Stomach (tissue), 4 donors: Measurements from ENCODE around the gene EIF2S2.

Experiments
- CTCF ChIP-seq, 7 experiments: fragments of 450-650 bp in 4 of 7; fragments of 200-600 bp in 3 of 7; sonication (generic) in 3 of 7; IDR thresholded peaks; one replicate each; pipeline ENCODE4 v1.5.1; 2016 to 2019; ENCODE audit warnings: antibody characterized with exemption in 7 of 7, control low read depth in 2 of 7, mild to moderate bottlenecking in 1 of 7
- POLR2A ChIP-seq, 4 donors: fragments of 450-650 bp; IDR thresholded peaks; one replicate each; pipeline ENCODE4 v1.6.1; 2016; ENCODE audit warnings: antibody characterized with exemption in 4 of 4, control low read depth in 2 of 4, mild to moderate bottlenecking in 1 of 4, moderate library complexity in 1 of 4

GRCh38 chr20:34072778-34073177, 39.3 kb downstream of the EIF2S2 start:
- TF ChIP-seq CTCF (IDR thresholded peaks at IDR 0.05), result no peak
- TF ChIP-seq POLR2A (IDR thresholded peaks at IDR 0.05), result no peak
